ENCODE measurements around the gene CATSPER3.

The CATSPER3 gene

GRCh38 chr5:135011355-135012032 lies 43.8 kb downstream of the CATSPER3 start:
- H3K27ac ChIP-seq (ENCODE audit: low read length), result no peak overlapping the region
- peaks cover 6% of the 10 kb centered on the region; the same call in 1 of the 2 replicates for H3K4me1 ChIP-seq (ENCODE audit: low read length)
- H3K4me3 ChIP-seq (ENCODE audit: low read length), result no peak overlapping the region
- H3K36me3 ChIP-seq (replicated peaks; ENCODE audit: insufficient read depth, low read length), result no peaks in the 10 kb centered on the region
- no peaks in the 10 kb centered on the region for H3K9me3 ChIP-seq (replicated peaks; ENCODE audit: insufficient read depth, low read length)
- TF ChIP-seq, protein P1, sequence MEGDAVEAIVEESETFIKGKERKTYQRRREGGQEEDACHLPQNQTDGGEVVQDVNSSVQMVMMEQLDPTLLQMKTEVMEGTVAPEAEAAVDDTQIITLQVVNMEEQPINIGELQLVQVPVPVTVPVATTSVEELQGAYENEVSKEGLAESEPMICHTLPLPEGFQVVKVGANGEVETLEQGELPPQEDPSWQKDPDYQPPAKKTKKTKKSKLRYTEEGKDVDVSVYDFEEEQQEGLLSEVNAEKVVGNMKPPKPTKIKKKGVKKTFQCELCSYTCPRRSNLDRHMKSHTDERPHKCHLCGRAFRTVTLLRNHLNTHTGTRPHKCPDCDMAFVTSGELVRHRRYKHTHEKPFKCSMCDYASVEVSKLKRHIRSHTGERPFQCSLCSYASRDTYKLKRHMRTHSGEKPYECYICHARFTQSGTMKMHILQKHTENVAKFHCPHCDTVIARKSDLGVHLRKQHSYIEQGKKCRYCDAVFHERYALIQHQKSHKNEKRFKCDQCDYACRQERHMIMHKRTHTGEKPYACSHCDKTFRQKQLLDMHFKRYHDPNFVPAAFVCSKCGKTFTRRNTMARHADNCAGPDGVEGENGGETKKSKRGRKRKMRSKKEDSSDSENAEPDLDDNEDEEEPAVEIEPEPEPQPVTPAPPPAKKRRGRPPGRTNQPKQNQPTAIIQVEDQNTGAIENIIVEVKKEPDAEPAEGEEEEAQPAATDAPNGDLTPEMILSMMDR (IDR thresholded peaks at IDR 0.05; ENCODE audit: low read length), result no peak
- TF ChIP-seq EZH2phosphoT487 (IDR thresholded peaks at IDR 0.05; ENCODE audit: low read length) (no peak), EZH2 (optimal IDR thresholded peaks at IDR 0.05; ENCODE audit: low read depth, low read length) (no peak)
- no peak overlapping the region for H3K4me2 ChIP-seq (ENCODE audit: low read depth, low read length)
- no peak overlapping the region for H2AFZ ChIP-seq (ENCODE audit: low read length)
- no peaks in the 10 kb centered on the region for H3K9me2 ChIP-seq (replicated peaks; ENCODE audit: insufficient read depth, low read length)
- no peaks in the 10 kb centered on the region for H4K20me1 ChIP-seq (ENCODE audit: insufficient read depth, low read length)
- no peaks in the 10 kb centered on the region for H3K79me2 ChIP-seq (ENCODE audit: low read length)
- H3K27me3 ChIP-seq (replicated peaks; ENCODE audit: insufficient read depth, low read length), result no peaks in the 10 kb centered on the region
- no peak for DNase-seq
- H3K9ac ChIP-seq (ENCODE audit: low read length), result no peak overlapping the region
- H3F3A ChIP-seq (ENCODE audit: insufficient read depth, low read length), result no peaks in the 10 kb centered on the region

GRCh38 chr5:135012033-135012588 lies 44.4 kb downstream of the CATSPER3 start:
- H3K27ac ChIP-seq (ENCODE audit: low read length), result no peak overlapping the region
- no peak overlapping the region for H2AFZ ChIP-seq (ENCODE audit: low read length)
- no peak for DNase-seq
- H4K20me1 ChIP-seq (ENCODE audit: insufficient read depth, low read length), result no peaks in the 10 kb centered on the region
- H3K4me3 ChIP-seq (ENCODE audit: low read length), result no peak overlapping the region
- no peaks in the 10 kb centered on the region for H3K36me3 ChIP-seq (replicated peaks; ENCODE audit: insufficient read depth, low read length)
- no peak overlapping the region for H3K4me2 ChIP-seq (ENCODE audit: low read depth, low read length)
- peaks cover 6% of the 10 kb centered on the region; the same call in 1 of the 2 replicates for H3K4me1 ChIP-seq (ENCODE audit: low read length)
- no peaks in the 10 kb centered on the region for H3K79me2 ChIP-seq (ENCODE audit: low read length)
- no peaks in the 10 kb centered on the region for H3K9me2 ChIP-seq (replicated peaks; ENCODE audit: insufficient read depth, low read length)
- no peak overlapping the region for H3K9ac ChIP-seq (ENCODE audit: low read length)
- H3F3A ChIP-seq (ENCODE audit: insufficient read depth, low read length), result no peaks in the 10 kb centered on the region
- H3K9me3 ChIP-seq (replicated peaks; ENCODE audit: insufficient read depth, low read length), result no peaks in the 10 kb centered on the region
- no peaks in the 10 kb centered on the region for H3K27me3 ChIP-seq (replicated peaks; ENCODE audit: insufficient read depth, low read length)
- TF ChIP-seq, protein P1 (IDR thresholded peaks at IDR 0.05; ENCODE audit: low read length), result no peak
- TF ChIP-seq EZH2 (optimal IDR thresholded peaks at IDR 0.05; ENCODE audit: low read depth, low read length) (no peak), EZH2phosphoT487 (IDR thresholded peaks at IDR 0.05; ENCODE audit: low read length) (no peak)

DNA sequence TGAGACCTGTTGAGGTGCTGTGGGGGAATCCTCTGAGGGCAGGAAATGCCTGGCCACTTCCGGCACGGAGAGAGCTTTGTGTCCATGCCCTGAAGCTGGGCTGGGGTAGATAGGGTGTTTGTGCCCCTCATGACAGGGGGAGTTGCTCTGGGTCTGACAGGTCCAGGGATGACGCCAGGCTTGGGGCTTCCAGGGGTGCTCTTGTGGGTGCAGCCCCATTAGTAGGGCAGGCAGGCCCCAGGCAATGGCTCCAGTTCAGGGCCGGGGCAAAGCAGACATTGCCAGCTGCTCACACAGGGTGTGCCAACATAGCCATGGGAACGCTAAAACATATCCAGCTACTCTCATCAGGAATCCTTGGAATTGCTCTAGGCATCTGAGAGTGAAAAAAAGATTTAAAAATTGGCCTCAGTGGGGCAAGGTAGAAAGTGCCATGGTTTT lies 45.3 kb downstream of the CATSPER3 start:
- no peak overlapping the region for H2AFZ ChIP-seq (ENCODE audit: low read length)
- peaks cover 6% of the 10 kb centered on the region; the same call in 1 of the 2 replicates for H3K4me1 ChIP-seq (ENCODE audit: low read length)
- H3K79me2 ChIP-seq (ENCODE audit: low read length), result no peaks in the 10 kb centered on the region
- H4K20me1 ChIP-seq (ENCODE audit: insufficient read depth, low read length), result no peaks in the 10 kb centered on the region
- H3K9ac ChIP-seq (ENCODE audit: low read length), result no peak overlapping the region
- H3K27me3 ChIP-seq (replicated peaks; ENCODE audit: insufficient read depth, low read length), result no peaks in the 10 kb centered on the region
- no peak overlapping the region for H3K4me2 ChIP-seq (ENCODE audit: low read depth, low read length)
- no peaks in the 10 kb centered on the region for H3F3A ChIP-seq (ENCODE audit: insufficient read depth, low read length)
- no peak overlapping the region for H3K4me3 ChIP-seq (ENCODE audit: low read length)
- TF ChIP-seq, protein P1 (IDR thresholded peaks at IDR 0.05; ENCODE audit: low read length), result no peak
- TF ChIP-seq EZH2 (optimal IDR thresholded peaks at IDR 0.05; ENCODE audit: low read depth, low read length) (no peak), EZH2phosphoT487 (IDR thresholded peaks at IDR 0.05; ENCODE audit: low read length) (no peak)
- DNase-seq, result no peak
- no peaks in the 10 kb centered on the region for H3K36me3 ChIP-seq (replicated peaks; ENCODE audit: insufficient read depth, low read length)
- no peaks in the 10 kb centered on the region for H3K9me2 ChIP-seq (replicated peaks; ENCODE audit: insufficient read depth, low read length)
- no peak overlapping the region for H3K27ac ChIP-seq (ENCODE audit: low read length)
- H3K9me3 ChIP-seq (replicated peaks; ENCODE audit: insufficient read depth, low read length), result no peaks in the 10 kb centered on the region

All from MM.1S (cell line).